Cardiac fibroblast (primary cell): ENCODE measurements around the gene PRCP.
A peak's percentile ranks its signal among the peaks of the same experiment; 100 is the strongest.

ENCODE experiments used
- DNase-seq, 2 donors: peaks; one replicate each; pipeline versions ENCODE4 v3.0.0 to v3.0.0-alpha.2; 2010; ENCODE audit warnings: low read depth in 2 of 2
- H3K4me3 ChIP-seq, 2 donors: replicated peaks in 1 of 2; 1 replicate in 1 of 2; 2 replicates in 1 of 2; pipeline ENCODE4 v1.5.1; 2011; ENCODE audit warnings: low read depth in 2 of 2, low read length in 2 of 2, mild to moderate bottlenecking in 2 of 2, moderate library complexity in 1 of 2
- TF ChIP-seq, protein P1 (sequence below): IDR thresholded peaks from one replicate; pipeline ENCODE4 v1.5.1; 2011; ENCODE audit warnings: low read depth, mild to moderate bottlenecking, low read length, inconsistent platforms

The PRCP gene

DNA sequence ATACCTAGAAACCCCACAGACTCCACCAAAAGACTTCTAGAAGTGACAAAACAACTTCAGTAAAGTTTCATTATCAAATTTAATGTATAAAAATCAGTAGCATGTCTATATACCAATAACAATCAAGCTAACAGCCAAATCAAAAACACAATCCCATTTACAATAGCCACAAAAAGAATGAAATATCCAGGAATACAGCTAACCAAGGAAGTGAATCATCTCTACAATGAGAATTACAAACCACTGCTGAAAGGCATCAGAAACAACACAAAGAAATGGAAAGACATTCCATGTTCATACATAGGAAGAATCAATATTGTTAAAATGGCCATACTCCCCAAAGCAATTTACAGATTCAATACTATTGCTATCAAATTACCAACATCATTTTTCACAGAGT, 46.0 kb downstream of the PRCP start:
- TF ChIP-seq, protein P1, sequence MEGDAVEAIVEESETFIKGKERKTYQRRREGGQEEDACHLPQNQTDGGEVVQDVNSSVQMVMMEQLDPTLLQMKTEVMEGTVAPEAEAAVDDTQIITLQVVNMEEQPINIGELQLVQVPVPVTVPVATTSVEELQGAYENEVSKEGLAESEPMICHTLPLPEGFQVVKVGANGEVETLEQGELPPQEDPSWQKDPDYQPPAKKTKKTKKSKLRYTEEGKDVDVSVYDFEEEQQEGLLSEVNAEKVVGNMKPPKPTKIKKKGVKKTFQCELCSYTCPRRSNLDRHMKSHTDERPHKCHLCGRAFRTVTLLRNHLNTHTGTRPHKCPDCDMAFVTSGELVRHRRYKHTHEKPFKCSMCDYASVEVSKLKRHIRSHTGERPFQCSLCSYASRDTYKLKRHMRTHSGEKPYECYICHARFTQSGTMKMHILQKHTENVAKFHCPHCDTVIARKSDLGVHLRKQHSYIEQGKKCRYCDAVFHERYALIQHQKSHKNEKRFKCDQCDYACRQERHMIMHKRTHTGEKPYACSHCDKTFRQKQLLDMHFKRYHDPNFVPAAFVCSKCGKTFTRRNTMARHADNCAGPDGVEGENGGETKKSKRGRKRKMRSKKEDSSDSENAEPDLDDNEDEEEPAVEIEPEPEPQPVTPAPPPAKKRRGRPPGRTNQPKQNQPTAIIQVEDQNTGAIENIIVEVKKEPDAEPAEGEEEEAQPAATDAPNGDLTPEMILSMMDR, result no peak
- DNase-seq, result peak in 1 of 2 donors; percentile 40
- H3K4me3 ChIP-seq, result no peak overlapping the region

DNA sequence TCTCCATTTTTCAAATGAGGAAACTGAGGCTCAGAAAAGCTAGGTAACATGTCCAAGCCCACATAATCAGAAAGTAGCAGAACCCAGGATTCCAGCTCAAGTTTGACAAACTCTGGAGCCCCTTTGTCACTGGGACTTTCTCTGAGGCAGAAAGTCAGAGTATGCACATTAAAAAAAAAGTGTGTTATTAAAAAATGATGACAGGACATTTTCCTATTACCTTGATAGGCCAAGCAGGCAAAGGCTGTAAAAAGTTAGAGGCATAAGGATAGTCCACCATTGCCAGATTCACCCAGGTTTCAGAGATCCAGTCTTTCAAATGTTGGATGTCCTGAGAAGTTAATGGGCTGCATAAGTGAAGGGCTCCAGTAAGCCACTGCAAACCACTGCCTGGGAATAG, 51.4 kb downstream of the PRCP start:
- no peak for DNase-seq
- TF ChIP-seq, protein P1, result no peak
- H3K4me3 ChIP-seq, result no peak overlapping the region

DNA sequence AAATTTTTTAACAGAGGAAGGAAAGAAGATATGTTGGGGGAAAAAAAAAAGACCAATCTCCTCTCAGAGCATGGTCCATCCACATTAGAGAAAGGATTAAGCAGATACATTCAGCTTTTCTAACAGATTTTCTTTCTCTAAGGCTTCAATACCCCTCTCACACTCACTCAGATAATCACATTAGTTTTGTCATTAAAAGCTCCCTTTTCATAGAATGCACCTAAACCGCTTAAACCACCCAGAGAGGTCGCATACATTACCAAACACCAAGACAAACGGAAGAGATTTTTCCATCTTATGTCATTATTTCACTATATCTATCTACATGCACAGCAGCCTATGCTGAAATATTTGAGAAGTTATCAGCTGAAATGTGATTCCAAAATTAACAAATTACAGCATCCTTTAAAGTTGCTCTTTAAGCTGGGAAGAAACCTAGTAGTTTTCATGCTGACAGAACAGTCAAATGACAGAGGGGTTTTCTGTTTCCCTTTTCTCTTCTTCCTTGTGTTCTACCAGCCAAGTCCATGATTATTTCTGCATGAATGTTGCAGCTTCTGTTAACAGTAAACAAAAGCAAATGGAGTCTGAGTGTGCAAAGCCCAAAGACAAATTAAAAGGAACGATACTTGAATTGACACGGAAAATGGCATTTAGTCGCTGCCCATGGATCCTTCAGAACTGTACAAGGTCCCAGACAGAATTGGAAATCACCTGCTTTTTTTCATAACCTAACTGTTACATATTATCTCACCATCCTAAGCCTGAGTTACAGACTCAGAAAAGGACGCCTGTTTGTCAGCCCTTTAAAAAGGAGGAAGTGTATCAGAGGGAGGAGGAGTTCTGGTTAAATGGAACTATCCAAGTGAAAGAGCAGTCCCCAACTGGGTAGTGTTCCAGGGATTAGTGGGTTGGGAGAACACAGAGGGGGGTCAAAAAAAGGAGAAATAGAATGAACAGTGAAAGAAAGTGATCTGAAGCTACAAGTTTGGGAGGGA, 54.6 kb downstream of the PRCP start:
- DNase-seq, result no peak
- TF ChIP-seq, protein P1, result no peak
- H3K4me3 ChIP-seq, result no peak overlapping the region

DNA sequence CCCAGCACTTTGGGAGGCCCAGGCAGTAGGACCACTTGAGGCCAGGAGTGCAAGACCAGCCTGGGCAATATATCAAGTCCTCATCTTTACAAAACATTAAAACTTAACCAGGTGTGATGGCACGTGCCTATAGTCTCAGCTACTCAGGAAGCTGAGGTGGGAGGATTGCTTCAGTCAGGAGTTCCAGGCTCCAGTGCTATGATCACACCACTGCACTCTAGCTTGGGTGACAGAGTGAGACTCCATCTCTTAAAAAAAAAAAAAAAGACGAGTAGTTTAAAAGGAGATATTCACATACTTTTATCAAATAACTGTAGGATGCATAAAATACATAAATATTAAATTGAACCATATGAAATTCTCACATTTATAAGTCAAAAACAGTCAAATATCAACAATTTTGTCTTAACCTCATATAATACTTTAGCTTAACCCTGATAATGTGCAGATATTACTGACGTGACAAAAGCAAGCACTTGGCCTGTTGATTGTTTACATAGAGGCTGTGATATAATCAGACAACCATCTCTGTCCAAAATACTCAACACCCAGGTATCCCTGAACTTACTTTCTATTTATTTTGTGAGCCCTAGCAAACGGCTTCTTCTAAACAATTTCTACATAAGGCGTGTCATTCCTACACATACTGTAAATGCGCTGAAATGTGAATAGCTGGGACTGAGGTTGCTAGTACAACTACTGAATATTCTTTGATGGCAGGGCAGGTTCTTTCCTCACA, 57.0 kb downstream of the PRCP start:
- H3K4me3 ChIP-seq, result no peak overlapping the region
- TF ChIP-seq, protein P1, result no peak
- DNase-seq, result no peak

DNA sequence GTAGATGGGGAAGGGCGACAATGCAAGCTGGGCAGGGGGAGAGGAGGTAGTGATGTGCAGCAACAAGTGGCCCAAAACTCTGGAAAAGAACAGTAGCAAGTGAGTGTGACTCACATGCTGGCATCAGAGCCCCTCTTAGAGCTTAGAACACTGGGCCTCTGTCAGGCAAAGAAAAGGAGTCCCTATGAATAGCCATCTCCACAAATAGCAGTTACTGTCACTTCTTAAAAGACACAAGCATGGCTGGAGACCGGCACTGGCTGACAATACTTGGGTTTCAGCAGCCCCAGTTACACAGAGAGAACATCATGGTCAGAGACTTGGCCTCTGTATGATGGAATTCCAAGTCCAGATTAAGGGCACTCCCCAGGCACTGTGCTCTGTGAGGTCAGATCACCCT, 58.2 kb downstream of the PRCP start:
- no peak overlapping the region for H3K4me3 ChIP-seq
- no peak for DNase-seq
- TF ChIP-seq, protein P1, result no peak

DNA sequence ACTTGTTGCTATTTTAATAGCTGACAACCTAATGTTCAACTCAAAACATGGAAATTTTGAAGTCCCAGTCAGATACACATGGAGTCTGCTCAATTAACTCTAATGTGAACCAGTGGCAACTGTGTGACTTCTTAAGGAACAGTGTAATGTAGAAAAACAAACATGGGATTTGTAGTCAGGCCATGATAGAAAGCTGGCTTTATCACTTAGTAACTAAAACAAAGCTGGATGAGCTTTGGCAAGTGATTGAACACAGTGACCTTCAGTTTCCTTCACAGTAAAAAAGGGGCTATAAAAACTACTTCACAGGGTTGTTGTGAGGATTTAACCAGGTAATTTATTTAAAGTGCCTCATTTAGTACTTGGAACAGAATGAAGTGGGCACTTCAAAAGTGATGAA, 62.6 kb downstream of the PRCP start:
- TF ChIP-seq, protein P1, result no peak
- no peak overlapping the region for H3K4me3 ChIP-seq
- DNase-seq, result no peak
